Activated CD8-positive, alpha-beta memory T cell treated with anti-CD3 and anti-CD28 coated beads for 1 hour (primary cell): Measurements from ENCODE around the gene BCL11B.

ENCODE experiments used
- DNase-seq, 2 donors: peaks; one replicate each; pipeline ENCODE4 v3.0.0-alpha.2; 2020; ENCODE audit warnings: low read depth in 1 of 2; ENCODE audit errors: extremely low read depth in 1 of 2

The BCL11B gene

DNA sequence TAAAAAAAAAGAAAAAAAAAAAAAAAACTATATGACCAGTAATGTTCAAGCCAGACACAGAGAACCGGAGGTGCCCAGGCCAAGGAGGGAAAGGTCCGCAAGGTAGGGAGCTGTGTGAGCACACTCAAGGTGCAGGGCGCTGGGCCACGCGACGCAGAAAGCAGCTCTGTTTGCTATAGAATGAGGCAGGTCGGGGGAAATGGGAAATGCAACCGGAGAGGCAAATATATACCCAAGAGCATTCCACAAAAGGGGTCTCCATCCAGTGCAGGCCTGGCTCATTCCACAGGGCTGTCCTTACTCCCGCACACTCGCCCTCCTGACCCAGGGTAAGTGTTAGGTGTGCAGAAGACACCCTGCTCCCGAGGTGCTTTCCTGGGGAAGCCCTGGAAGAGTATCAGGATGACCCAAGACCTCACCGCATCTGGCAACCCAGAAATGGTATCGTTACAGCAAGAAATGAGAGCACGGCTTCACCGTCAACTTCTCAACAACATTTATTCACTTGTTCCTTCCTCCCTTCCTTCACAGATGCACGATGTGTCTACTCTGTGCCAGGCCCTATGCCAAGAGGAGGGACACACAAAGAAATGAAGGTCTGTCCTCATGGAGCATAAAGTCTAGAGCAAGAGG is 86.4 kb downstream of the BCL11B start:
- DNase-seq: no peak

DNA sequence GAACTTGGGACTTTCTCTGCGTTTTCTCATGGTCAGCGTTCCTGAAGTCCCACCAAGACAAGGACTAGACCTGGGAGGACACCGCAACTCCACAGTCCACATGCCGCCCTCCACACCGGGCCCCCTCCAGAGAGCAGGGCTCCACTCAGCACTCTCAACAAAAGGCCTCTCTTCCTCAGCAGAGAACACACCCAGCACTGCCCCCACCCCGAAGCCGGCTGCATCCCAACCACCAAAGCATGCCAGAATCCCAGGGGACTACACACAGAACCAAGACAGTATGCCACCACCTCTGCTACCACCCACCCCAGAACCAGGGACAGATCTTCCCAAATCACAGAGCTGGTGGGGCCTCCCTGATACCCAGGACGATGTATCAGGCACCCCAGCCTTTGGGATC is 88.3 kb downstream of the BCL11B start:
- no peak for DNase-seq

DNA sequence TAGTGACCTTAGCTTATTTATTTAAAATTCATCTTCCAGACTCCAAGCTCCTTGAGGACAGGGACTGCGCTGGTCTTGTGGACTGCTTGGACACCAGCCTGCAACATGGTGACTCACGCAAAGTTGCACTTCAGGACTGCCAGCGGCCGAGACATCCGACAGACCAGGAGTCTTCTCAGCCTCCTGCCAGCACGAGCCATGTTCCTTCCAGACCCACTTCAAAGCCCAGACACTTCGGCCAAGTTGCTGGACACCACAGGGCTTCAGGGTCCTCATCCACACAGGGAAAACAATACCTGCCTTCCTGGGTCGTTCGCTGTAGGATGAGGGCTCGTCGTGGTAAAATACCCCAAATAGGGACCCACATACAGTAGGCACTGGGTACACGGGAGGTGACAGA is 88.7 kb downstream of the BCL11B start:
- no peak for DNase-seq

DNA sequence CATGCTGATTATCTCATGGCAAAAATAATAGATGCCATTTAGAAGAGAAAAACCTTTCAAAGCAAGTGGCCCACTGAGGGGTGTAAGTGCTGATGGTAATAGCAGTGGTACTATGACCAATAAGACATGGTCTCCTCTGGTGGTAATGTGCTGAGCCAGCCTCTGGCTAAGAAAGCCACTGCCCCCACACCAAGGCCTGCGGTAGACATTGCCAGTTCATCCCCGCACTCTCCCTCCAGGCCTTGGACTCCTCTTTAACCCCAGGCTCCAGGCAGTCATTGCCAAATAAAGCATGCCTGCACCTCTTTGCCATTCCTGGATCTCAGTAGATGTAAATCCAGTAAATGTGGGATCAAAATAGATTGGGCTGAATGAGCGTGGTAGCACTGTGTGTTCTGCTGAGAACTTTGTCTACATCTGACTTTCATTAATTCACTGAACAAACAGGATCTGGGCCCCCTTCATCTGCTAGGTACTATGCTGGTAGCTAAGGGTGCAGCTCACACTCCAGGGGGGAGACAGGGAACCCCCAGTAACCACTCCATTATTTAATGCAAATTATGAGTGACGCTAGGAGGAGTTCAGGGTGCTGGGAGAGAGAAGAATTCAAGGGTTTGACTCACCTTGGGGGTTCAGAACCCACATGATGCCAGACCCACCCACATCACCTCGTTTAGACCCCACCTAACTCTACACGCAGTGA is 89.3 kb downstream of the BCL11B start:
- DNase-seq: no peak

DNA sequence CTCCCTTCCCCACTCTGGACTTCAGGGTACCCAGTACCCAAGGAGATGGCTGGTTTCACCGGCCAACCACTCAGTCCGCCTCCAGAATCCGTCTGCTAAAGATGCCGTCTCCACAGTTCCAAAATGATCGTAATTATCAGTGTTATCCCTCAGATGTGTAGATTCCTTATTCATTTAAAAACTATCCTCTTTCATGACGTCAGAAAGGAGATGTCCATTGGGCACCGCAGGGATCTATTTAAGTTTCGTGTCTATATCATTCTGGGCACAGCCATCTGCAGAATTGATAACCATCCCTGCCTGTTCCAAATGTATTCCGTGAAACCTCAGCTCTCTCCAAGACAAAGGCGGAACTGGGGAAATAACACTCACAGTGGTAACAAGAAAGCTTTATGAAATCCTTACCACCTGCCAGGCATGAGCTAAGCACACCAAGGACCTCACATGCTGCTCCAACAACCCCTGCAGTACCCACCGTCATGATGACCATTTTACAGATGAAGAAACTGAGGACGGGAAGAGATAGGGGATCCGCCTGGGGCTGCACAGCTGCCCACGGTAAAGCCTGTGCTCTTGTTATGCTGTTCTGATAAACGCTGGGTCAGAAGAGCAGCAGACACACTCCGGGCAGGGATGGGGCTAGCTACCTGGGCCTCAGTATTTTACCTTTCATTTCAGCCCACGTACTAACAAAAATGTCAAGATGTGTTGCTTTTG is 90.0 kb downstream of the BCL11B start:
- DNase-seq: no peak

DNA sequence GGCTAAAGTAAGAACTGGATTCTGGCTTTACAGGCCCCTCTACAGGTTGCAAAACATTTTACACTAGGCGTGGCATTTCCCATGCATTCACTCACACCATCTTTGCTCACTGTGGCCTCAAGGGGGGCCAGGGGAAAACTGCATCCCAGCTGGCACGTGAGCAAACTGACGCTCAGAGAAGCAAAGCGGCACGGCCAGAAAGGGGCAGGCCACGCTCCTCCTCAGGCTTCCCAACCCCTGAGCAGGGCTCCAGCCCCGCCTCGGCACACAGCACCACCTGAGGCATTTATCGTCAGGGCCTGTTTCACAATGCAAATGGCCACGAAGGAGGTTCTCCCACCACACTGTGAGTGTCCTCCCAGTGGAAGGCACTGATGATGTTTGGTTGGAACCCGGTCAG is 90.8 kb downstream of the BCL11B start:
- DNase-seq: no peak

DNA sequence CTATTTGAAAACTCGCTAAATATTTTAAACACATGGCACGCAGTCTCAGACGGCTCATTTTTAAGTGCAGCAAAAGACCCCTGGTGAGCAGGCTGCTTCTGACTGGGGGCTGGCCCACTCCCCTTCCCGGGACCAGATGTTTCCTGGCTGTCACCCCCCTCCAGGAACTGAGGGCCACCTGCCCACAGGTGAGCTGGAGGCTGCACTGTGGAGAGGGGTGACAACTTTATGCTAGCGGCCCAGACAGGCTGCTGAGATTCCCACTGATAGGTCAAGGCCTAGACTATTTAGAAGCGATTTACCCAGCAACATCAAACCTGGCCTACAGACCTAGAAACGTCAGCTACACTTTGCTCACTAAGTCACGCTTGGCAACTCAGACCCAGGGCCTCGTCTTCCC is 92.1 kb downstream of the BCL11B start:
- no peak for DNase-seq

DNA sequence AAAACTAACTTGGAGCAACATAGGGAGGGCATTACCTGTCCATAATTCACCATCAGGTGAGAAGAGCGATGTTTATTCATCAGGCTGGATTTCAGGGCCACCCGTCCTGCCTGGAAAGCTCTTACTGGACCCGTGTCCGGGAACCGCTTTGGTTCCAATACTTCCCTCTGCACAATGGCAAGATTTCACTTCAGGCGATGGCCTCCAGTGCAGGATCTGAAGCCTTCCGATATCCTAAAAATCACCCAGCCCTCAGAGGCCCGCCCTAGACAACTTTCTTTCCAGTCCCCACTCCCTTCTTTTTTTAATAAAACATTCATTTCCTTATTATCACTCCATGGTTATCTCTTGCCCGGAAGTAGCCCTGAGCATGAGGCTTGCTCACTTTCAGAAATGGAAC is 92.5 kb downstream of the BCL11B start:
- DNase-seq: no peak

DNA sequence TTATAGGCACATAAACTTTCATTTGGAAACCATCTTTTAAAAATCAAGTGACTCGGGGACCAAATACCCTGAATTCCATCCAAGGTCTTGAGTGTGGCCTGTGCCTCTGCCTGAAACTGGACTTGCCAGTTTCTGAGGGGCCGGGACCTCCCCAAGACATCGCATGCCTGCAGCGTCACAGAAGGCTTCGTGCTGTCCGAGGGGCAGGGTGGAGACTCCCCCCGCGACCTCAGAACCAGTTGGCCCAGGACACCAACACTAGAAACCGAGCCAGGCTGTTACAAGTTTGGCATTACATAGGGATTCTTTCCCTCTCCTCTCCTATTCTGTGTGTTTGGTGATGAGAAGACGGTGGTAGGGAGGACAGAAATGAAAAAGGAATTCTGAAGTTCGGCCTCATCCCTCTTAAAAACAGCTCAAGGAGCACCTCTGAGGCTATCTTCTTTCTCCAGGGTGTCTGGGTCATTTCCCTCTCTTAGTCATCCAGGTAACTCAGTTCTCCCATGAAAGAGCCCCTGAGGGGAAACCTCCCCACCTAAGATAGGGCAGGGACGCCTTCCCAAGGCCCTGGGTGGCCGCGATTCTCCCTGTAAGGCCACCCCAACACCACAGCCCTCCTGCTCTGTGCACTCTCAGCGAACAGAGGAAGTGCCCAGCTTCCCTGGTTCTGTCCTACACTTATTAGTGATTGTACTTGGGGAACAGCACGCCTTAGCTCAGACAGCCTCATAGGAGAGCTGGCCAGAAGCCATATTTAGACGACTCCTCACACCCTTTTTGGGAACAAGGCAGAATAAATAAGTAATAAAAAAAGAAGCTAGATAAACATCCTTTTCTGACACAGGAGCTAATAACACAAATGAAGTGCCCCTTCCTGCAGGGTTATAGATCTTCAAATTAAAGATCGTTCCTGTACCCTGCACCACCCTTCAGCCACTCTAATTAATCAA is 93.8 kb downstream of the BCL11B start:
- DNase-seq: no peak

DNA sequence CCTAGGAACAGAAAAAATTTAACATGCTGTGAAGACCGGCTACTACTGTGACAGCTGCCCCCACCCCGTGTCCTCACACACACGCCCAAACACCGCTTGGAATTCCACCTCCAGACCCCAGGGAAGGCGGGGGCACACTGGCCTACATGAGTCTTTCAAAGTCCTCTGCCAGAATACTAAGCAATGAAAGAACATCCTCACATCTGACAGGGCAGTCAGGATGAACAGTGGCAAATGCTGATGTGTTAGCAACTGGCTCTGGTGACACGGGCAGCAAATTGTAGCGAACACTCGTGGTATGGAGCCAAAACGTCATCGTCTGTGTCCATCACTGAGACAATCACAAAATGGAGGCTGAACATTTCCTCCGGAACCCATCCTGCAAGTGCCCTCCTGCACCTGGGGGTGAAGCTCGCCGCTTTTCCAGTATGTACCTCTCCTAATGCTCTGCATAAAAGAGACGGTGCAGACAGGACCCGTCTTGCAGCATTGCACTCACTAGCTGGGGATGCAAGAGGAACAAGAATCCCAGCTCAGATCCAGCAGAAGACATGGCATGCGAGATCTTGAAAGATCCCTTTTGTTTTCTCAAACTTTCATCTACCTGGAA is 94.8 kb downstream of the BCL11B start:
- DNase-seq: no peak

DNA sequence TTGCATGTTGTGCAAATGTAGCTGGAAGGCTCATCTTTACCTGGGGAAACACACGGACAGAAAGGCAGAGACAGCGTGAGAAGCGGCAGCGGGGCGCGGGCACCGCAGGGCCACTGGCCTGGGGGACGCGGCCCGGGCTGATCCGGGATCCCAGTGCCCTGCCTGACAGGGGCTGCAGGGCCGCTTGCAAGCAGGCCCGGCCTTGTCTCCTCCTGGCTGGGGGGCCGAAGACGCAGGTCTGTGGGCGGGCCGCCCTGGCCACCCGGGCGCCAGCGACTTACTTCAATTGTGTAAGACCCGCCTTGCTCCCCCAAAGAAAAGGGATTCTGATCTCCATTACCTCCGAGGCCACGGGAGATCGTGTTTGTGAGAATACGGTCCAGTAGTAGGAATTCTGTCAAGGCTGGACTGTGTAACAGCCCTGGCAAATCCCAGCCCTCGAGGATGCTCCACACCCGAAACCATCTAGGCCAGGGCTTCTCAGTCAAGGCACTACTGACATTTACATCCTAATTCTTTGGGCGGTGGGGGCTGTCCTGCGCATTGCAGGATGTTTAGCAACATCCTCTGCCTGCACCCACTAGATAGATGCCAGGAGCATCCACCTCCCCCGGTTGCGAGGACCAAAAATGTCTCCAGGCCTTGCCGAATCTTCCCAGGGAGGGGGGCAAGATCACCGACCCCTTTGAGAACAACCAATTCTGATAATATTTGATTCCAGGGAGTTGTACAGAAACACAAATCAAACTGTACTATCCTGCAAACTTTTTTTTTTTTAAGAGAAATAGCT is 95.6 kb downstream of the BCL11B start:
- DNase-seq: no peak

DNA sequence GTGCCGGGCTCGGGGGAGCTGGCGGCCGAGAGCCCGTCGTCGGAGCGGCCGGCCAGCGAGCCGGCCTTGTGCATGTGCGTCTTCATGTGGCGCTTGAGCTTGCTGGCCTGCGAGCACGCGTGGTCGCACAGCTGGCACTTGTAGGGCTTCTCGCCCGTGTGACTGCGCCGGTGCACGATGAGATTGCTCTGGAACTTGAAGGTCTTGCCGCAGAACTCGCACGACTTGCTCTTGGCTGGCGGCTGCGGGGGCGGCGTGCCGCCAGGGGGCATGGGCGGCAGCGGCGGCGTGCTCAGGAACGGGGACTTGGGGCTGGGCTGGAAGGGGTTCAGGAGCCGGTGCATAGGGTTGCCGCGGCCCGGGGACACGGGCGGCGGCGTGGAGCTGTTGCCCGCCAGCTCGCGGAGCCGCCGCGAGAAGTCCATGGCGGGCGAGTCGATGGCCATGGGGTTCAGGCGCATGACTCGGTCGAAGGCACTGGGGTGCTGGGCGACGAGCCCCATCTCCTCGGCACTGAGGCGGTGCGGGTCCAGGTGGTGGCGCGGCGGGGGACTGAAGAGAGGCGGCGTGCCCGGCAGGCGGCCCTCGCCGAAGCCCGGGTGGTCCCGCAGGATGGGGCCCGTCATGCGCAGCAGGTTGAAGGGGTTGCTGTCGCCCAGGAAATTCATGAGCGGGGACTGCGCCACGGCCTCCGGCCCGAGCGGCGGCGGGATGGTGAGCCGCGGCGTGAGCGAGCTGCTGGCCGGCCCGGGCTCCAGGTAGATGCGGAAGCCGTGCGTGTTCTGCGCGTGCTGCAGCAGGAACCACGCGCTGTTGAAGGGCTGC is 96.5 kb downstream of the BCL11B start:
- no peak for DNase-seq

DNA sequence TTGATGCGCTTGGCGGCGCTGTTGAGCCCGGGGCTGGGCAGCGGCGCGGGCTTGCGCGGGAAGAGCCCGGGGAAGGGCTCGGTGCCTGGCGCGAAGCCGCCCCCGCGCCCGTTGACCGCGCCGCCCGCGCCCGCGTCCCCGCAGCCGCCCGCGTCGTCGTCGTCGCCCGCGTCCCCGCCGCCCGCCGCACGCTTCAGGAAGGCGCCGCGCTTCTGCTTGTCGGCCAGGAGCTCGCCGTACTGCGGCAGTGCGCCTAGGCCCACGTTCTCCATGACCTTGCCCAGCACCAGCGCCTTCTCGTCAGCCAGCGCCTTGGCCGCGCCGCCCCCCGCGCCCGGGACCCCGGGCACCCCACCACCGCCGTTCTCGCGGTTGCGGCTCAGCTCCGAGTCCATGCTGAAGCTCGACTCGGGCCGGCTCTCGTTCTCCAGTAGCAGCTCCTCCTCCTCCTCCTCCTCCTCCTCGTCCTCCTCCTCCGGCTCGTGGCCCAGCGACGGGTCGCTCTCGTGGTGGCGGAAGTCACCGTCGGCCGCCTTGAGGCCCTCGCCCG is 97.2 kb downstream of the BCL11B start:
- no peak for DNase-seq

DNA sequence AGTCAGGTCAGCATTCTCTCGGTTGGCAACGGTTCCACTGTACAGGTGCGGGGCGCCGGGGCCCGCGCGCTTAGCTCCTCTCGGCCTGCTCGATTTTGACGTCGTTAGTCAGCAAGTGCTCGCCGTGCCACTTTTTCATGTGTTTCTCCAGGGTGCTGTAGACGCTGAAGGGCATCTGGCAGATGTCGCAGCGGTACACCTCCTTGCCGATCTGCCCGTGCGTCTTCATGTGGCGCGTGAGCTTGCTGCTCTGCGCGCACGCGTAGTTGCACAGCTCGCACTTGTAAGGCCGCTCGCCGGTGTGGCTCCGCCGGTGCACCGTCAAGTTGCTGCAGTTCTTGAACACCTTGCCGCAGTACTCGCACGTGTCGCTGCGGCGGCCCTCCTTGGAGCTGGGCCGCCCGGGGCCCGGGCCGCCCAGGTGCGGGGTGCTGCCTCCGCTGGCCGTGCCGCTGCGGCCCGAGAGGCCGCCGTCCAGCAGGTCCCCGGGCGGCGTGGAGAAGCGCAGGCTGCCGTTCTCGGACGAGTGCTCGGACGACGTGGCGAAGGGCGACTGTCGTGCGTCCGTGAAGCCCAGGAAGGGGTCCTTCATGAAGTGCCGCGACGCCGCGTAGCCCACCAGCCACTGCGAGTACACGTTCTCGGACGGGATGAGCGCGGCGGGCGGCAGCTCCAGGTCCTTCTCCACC is 97.8 kb downstream of the BCL11B start:
- DNase-seq: no peak

DNA sequence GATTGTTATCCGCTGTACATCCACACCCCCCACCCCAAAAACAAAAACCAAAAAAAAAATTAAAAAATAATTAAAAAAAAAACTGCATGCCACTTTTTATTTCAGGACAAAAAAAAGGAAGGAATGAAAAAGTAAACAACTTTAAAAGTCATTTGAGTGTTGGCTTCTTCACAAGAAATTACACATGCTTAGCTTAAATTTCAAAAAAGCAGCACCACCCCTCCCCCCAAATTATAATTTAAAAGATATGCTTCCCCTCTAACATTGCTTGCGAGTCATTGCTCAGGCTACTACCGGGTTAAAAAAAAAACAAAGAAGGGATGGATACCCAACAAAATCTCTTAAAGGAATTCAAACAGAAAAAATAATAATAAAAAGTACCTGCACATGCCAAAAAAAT is 98.5 kb downstream of the BCL11B start:
- DNase-seq: no peak

DNA sequence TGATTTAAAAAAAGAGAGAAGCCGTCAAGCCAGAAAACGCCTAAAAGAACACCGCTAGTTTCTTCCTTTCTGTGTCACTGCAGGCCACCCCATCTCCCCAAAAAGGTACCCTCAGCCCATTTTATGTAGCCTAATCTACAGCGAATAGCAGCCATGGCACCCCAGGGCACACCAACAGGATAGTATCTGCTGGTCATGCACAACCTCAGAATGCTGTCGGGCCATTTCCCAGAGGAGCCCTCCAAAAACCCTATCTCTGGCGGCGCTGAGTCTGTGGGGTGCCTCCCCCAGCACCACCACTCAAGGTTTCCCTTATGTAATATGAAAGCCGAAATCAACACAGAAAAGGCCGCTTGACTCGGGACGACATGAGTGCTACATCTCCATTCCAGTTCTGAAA is 98.9 kb downstream of the BCL11B start:
- no peak for DNase-seq

DNA sequence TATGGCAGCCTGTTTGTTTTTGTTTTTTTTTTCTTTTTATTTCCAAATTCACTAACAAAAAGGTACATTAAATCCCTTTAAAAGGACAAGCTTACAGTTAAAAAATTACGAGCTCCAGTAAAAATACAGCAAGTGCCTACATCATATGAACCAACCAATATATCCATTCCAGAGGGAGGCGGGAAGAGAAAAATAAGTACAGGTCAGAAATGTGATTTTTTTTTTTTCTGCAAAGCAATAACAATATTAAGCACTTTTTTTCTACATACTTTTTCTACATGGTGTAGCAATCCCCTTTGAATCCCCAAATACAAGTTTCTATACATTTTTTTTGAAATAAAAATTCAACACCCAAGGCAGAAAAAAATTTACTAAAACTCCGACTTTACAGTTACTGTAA is 100.6 kb downstream of the BCL11B start:
- no peak for DNase-seq

DNA sequence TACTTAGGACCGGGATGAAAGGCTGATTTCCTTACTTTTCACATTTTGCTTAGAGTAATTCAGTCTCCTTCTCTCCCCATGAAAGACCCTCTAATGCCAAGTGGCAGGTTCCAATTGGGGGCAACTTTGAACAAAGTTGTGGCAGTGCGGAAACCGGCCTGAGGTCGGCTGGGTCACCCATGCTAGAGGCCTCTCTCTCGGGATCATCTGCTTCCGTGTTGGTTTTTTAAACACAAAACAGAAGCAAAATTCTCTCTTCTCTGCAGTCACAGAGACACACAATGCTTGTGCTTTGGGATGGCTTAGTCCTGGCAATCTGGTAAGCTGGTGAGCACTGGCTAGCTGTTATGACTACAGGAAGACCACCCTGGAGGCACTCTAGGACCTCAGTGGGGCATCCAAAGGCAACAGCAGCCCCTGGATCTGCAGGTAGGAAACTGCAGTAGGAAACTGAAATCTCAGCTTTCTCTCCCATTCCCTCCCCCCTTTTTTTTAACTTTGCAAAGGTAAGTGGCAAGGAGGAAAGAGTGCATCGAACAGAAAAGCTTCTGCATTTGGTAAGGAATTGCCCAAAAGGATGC is 102.1 kb downstream of the BCL11B start:
- DNase-seq: no peak
